ENCODE measurements around the gene SCFD2.

GRCh38 chr4:53326535-53326934, 39.3 kb downstream of the SCFD2 start:
- TF ChIP-seq CTCF (IDR thresholded peaks at IDR 0.05) (no peak), POLR2A (IDR thresholded peaks at IDR 0.05) (no peak), EP300 (IDR thresholded peaks at IDR 0.05) (no peak)
